Kidney glomerular epithelial cell (primary cell): ENCODE measurements around the gene GBA2.

Experiments
- DNase-seq: peaks from one replicate; lab custom pipeline; 2025; lab: John Stamatoyannopoulos, UW

GBA2 gene

DNA sequence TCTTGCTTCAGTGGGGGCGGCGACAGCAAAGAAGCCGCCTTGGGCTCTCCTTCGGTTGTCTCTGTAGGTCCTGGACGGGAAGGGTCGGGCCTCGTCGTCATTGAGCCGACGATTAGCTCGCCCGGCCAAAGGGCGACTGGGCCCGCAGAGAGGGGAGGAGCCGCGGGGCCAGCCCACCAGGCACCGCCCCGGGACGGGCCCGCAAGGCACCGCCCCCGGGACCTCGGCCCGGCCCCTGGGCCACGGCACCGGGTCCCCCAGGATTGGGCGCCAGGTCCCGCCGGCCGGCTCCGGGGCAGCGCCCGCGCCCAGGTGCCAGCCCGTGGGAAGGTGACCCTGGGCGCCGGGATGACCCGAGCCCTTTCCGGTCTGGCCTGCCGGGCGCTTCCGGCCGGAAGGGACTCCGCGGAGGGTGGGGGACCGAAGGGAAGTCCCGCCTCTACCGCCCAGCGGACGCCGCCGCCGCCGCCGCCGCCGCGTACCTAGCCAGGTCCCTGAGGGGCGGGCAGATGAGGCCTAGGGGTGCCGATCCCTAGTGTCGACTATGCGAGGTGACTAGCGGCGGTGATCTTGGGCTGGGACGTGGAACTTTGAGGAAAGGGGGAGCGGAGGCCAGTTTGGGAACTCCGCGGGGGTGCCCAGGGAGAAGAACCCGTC, at the start of gene GBA2, which contains the start of gene RGP1:
GBA2 (minus strand) TSS at position 371 of the 657 bp plus-strand sequence. CDS start 524 bp downstream, outside the sequence.
RGP1 (plus strand) TSS at position 430 of the 657 bp plus-strand sequence. CDS start 469 bp downstream, outside the sequence.
- peak; percentile 59 for DNase-seq

DNA sequence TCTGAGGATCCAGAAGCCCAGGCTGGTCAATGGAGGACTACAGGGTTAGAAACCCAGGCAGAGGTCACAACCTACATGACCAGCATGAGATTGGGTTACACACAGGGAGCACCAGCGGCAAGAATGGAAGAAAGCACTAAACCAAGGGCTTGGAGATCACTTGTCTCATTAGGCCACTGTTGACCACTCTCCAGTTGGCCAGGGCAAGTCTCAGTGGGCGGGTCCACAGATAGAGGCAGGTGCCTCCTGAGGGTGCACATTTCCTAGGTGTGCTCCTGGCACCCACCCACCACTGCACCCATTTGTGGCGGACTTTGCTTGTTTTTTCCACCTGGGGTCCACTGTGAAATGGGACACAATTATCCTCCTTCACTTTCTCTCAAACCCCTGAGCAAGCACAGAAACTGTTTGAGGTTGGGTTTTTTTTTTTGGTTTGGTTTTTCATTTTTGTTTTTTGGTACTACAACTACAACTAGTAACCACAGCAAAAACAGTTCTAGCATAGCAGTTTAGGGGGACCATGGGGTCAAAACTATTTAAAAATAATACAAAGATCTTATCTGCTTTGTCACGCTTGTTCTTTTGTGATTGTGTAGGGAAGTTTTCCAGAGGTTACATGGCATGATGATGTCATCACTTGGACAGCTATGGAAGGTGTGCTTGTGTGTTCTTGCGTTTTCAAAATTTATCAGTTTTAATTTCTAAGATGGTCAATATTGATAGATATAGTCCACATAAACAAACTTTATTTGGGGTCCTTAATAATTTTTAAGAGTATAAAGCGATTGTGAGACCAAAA, 48.5 kb upstream of the GBA2 start:
- peak; percentile 5 for DNase-seq

DNA sequence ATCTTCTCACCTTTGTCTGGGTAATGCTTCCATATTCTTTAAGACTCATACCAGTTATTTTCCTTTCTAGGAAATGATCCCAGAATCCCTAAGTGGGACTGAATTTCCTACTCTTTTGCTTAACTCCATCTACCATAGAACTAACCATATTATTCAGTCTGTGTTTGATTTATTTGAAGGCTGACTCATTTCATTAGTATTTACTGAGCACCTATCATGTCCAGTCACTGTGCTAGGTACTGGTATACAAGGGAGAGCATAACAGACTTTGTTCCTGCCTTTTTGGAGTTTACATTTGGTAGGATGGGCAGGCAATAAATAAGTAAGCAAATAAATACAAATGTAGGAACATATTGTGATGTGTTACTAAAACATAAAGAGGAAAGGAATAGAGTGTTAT, 46.7 kb upstream of the GBA2 start:
- DNase-seq: peak; percentile 9

DNA sequence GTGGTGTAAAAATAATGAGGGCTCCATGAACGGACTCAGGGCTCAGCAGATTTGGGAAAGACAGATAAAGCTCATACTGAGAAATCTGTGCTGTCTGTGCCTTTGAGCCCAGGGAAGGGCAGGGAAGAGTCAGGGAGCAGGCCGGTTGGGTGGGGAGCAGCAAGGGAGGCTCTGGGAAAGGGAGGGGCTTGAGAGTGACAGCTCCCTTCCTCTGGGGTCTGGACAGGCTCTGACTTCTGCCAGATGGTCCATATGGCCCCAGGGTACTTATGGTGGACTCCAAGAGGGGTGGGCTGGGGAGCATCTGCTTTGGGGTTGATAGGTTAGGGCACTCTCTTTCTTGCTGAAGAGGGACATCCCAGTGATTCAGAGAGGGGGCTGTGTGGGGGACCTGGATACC, 44.4 kb upstream of the GBA2 start:
- DNase-seq: no peak

DNA sequence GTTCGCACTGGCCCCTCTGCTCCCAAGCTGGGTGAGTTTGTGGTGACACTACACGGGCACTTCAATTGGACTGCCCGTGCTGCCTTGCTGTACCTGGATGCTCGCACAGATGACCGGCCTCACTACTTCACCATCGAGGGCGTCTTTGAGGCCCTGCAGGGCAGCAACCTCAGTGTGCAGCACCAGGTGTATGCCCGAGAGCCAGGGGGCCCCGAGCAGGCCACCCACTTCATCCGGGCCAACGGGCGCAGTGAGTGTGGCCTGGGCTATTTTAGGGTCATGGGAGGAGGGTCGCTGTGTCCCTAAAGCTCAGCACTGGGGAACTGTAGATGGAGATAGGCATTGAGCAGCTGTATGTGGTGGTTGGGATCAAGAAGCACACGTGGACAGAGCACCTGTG, 43.8 kb upstream of the GBA2 start:
- no peak for DNase-seq

DNA sequence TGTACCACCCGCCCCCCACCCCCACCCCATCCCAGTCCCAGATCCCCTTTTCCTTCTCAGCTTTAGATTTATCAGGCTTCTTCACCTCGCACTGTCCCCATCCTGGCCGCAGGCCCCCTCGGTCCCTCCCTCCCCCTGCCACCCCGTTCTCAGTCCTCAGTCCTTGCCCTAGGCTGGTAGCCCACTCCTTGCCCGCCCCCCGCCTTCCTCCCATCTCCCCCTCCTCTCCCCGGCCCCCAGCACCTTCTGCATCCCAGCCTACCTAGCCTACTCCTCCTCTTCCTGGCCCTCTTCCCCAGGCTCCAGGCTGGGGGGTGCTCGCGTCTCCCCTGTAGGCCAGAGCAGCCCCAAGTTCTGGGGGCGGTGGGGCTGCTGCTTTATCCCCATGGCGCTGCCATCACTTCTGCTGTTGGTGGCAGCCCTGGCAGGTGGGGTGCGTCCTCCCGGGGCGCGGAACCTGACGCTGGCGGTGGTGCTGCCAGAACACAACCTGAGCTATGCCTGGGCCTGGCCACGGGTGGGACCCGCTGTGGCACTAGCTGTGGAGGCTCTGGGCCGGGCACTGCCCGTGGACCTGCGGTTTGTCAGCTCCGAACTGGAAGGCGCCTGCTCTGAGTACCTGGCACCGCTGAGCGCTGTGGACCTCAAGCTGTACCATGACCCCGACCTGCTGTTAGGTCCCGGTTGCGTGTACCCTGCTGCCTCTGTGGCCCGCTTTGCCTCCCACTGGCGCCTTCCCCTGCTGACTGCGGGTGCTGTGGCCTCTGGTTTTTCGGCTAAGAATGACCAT, 43.2 kb upstream of the GBA2 start:
- DNase-seq: no peak

DNA sequence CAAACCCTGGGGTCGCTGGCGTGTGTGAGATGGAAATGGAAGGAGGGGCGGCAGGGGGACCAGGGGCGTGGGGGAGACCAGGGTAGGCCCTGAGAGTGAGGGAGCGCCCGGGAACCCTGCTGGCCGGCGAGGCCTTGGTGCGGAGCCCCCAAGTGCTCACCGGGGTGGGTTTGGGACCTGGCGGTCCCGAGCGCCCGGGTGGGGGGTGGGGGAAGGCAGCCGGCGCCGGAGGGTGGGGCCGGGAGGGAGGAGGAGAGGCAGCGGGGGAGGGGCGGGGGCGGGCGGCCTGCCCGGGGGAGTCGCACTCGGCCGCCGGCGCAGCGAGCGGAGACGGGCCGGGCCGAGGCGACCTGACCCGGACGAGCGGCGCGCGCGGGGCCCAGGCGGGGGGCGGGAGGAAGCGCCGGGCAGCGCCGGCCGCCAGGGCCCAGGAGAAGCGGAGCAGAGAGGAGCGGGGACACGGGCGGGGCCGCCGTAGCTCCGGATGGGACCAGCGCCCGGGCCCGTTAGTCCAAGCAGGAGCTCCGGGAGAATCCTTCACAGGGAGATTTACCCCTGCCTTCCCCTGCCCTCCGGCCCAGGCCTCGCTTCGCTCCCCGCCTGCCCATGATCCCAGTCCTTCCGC, 42.4 kb upstream of the GBA2 start, which contains the start of gene NPR2:
NPR2 (plus strand) TSS at position 295 of the 625 bp plus-strand sequence. CDS start 818 bp downstream, outside the sequence.
- peak; percentile 5 for DNase-seq

DNA sequence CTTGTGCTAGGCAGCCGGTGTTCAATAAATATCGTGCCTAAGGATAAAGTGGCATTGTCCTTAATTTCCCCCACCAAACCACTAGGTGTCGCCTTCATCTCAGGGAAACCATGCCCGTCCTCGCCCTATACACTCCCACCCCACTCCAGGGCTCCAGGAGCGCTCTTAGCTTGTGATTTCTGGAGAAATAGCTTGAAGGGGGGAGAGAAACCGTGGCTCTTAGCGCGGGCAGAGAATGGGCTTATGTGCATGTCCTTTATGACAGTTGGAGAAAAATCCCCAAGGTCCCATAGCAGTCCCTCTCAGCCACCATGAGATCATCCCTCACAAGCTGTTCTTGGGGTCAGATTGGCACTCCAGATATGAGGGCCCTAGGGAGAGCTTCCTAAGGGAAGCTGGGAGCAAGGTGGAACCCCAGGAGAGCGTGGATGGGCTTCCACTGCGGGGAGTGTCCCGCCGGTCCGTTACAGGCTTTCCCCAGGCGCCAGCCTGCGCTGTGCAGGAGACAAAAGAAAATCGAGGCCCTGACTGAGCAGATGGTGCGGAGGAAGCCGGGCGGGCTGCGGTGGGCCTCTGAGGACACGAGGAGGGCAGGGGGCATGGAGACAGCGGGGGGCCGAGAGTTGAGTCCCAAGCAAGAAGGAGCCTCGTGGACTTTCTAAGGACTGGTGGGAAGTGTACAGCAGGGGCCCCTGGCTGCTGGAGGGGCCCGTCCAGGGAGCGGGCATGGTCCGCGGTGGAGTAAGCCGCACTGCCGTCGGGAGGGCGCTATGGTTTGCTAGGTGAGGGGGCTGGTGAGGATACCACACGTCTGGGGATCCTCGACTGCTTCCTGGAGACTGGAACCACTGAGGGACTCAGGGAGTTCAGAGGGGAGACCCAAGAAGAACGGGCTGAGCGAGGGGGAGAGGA, 41.6 kb upstream of the GBA2 start:
- DNase-seq: peak; percentile 78

DNA sequence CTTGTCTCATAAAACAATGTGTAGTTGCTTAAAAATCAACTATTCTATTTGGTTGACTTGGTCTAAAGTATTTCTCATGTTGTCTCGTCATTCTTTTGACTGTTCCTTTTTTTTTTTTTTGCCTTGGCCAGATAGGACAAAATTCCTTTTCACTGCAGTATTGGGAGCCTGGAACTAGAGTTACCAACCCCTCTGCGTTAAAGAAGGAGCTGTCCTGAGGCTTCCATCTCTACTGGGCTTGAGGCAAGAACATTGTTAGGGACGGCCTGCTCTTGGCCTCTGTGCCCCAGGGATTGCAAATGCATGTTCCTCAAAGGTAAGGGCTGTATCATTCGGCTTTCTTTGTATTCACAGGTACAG, 41.0 kb upstream of the GBA2 start:
- DNase-seq: no peak

DNA sequence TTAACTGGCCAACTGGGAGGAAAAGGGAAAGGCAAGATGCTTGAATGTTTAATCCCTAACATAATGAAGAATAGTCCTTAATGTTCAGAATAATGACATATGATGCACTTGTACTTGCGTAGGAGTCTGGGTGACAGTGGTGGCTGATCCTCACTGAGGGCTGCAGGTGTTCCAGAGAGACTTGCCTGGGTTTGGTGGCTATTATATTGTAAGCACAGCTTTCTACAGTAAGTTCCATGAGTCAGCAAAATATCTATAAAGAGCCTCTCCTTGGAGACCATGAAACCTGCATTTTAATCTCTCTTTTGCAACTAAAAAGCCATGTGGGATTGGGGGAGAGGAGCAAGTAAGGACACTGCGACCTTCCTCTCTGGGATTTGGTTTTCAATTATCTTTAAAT, 40.5 kb upstream of the GBA2 start:
- DNase-seq: no peak

DNA sequence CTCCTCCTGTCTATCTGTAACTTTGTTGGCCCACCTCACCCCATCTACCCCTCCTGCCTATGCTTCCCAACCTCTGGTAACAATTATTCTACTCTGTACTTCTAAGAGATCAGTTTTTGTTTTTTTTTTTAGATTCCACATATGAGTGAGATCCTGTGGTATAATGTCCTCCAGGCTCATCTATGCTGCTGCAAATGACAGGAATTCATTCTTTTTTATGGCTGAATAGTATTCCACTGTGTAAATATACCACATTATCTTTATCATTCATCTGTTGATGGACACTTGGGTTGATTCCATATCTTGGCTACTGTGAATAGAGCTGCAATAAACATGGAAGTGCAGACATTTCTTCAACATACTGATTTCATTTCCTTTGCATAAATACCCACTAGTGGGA, 34.4 kb upstream of the GBA2 start:
- DNase-seq: no peak

DNA sequence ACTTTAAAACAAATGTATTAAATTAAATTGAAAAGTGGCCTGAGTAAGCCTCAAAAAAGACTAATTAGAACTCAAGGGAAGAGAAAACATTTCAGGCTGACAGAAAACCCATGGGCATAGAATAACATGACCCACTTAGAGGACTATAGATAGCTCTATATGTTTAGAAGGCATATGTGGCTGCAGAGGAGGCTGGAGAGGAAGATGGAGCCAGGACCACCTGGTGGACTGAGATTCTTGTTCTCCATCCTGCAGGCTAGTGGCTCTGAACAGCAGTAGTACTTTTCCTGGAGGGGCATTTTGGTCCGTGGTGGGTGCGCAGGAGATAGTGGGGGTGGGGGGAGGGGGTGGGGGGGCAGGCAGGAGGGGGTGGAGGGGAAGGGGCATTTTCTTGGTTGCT, 32.0 kb upstream of the GBA2 start:
- DNase-seq: no peak

DNA sequence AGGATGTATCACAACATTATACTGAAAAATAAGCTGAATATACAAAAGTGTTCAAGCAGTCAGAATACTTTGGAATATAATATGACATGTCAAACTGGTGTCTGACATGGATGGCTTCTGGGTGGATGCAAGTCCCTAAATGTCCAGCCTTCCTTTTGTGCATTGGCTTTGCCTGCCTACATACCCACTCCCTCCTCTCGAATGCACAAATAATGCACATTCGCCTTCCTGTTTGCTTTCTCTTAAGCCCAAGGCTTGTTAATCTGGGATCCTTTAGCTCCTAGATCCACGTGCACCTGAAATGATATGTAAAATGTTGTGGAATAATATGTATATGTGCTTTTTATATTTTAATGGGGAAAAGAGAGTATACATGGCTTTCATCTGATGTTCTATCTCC, 29.5 kb upstream of the GBA2 start:
- DNase-seq: no peak

DNA sequence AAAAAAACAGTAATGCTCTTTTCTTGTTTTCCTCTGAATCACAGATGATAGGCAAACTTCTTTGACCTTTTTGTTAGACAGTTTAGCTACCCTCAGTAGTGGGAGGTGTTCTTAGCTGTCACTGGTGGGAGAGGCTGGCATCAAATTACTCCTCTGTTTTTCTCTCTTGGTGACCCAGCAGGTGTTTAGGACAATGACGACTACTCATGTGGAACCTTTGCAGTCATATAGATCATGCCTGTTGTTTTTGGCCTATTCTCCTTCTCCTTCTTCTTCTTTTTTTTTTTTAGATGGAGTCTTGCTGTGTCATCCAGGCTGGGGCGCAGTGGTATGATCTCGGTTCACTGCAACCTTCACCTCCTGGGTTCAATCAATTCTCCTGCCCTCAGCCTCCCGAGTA, 27.0 kb upstream of the GBA2 start:
- peak; percentile 27 for DNase-seq

DNA sequence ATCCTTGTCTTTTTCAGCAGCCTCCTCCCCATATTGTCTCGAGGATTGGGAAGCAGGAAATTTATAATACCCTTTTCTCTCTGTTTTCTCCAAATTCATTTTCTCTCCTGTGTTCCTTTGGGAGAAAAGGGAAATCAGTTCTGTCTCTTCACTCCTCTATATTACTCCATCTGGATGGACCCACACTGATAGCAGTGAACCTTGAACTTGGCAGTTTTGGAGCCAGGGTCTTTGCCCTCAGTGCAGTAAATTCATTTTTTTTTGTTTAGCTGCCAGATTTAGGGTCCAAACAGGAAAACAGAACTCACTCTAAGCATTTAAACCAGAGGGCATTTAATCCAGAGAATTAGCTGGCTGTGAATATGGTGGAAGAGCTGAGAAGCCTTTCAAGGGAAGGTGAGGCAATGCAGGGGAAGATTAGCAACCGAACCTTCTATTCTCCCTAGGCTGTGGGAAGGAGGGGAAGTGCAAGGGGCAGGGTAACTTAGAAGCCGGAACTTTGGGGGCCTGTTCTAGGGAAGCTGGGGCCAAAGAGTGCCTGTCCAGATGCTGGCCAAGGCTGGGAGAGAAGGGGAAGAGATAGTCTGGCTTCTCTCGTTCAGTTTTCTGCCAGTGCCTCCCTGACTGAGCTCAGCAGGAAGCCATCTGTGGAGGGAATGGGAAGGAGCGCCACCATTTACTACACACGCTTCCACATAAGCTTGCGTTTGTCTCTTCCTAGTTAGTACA, 26.0 kb upstream of the GBA2 start:
- DNase-seq: no peak

DNA sequence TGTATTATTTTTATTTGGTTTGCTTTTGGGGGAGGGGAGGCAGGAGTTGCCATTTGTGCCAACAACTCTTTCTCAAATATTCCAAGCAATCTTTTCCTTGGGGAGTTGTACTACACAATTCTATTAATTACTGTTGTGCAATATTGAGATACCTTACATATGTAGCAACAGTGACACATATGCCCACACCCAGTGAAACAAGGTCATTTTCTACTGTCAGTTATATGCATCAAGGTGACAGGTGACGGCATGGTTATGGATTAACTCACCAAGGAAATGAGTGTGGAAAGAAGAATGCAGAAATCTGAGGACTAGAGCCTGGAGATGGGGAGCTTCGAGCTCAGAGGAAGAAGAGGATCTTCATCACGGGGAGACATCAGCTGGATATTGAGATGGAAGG, 22.9 kb upstream of the GBA2 start:
- DNase-seq: no peak

DNA sequence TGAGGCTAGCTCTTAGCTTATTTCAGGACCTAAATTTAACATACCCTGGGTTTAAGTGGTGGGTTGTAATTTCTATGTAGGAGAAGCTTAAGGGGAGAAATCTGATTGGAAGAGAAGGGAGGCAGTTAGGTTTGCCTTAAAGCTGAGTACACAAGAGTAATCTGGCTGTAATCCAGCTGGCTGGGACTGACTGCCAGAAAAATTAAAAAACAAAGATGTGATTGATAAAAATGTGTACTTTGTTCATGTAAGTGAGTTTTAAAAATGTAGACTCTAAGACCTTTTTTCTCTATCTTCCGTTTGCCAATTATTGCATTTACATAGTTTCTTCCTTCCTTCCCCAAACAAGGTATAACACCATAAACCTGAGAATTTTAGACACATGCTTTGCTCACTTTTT, 22.5 kb upstream of the GBA2 start:
- no peak for DNase-seq

DNA sequence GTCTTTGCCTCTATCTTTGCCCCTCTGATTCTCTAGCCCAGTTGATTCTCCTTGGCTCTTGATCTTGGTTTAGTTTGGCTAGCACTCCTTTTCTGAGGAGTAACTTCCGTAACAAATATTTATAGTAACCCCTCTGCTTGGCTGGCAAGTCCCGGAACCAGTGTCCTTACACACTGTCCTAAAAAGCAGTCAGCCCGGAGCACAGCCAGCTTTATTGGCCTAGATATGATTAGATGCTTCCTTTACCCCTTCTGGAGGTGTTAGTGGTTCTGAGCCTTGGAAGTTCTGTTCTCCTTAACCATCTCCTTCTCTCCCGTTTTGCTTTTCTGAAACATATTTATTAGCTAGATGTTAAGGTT, 22.0 kb upstream of the GBA2 start:
- DNase-seq: no peak

DNA sequence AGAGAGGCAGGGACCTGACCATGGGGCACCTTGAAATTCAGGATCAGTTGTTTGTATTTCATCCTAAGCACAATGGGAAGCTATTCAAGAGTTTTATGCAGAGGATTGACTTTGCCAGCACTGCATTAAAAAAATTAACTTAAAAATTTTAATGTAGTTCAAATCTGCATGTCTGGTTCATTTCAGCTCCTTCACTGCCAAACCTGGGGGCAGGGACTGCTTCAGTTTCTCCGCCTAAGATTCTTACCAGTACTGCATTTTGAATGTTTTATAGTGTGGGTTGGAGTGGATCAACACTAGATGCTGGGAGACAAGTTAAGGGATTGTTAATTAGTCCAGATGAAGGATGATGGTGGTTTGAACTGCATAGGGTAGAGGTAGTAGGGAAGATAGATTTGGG, 20.7 kb upstream of the GBA2 start:
- DNase-seq: no peak

DNA sequence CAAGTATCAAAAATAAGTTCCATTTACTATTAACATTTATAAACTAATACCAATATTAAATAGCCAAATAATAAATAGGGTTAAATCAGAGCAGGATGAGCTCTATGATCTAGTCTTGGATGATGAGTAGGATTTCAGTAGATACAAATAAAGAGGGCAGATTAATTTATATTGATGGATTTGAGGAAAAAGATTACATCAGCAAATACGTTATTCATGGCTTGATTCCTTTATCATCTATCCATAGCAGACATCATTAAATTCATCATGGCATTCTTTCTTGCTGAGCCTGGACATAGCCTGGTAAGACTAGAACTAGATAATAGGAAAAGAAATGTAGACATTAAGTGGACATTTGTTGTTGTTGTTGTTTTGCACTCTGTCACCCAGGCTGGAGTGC, 18.4 kb upstream of the GBA2 start:
- no peak for DNase-seq

DNA sequence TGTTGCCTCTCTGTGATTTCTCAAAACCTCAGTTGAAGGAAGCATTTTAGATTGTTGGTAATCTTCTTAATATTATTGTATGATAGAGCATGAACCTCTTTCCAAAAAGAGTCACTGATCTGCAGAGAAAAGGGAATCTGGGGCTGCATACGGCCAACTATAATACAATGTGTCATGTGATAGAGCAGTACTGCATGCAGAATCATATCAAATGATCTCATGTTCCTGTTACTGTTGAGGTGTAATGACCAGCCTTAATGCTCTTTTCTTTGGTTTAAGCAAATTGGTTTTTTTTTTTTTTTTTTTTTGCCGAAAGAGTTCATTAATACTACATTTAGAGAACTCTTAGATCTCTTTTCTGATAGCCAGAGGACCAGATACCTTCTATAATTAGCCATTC, 18.0 kb upstream of the GBA2 start:
- no peak for DNase-seq
